HepG2 (cell line): ENCODE measurements around the gene PDCL3. TPM values are rescaled to one million over a fixed set of nuclear protein-coding genes. Genes with fewer than 3 reads are reported as not detected.

Experiments used
- BCL6 ChIP-seq: IDR thresholded peaks from 2 replicates; pipeline ENCODE4 v1.6.1; 2016; ENCODE audit warnings: missing genetic modification reagents, missing compliant biosample characterization
- NR3C1 ChIP-seq: sonication (generic); formaldehyde crosslinking; IDR thresholded peaks from 2 replicates; pipeline ENCODE4 v1.4.0; 2020; ENCODE audit warnings: missing genetic modification reagents
- PHF5A ChIP-seq: IDR thresholded peaks from one replicate; pipeline ENCODE4 v1.6.1; 2018; ENCODE audit warnings: low read depth, missing genetic modification reagents; ENCODE audit not compliant: unreplicated experiment
- PRPF4 ChIP-seq: fragments of 200-400 bp; formaldehyde crosslinking; IDR thresholded peaks from 2 replicates; pipeline ENCODE4 v1.6.1; 2016; ENCODE audit warnings: low read length, low read depth; ENCODE audit not compliant: poor library complexity, severe bottlenecking
- ZMYM4 ChIP-seq: sonication (generic); formaldehyde crosslinking; IDR thresholded peaks from 2 replicates; pipeline ENCODE4 v1.8.1; 2023; ENCODE audit warnings: mild to moderate bottlenecking, missing genetic modification reagents
- ZNF782 ChIP-seq: sonication (generic); formaldehyde crosslinking; IDR thresholded peaks from 2 replicates; pipeline ENCODE4 v1.4.0; 2020; ENCODE audit warnings: missing genetic modification reagents, mild to moderate bottlenecking, borderline replicate concordance
- ZNF891 ChIP-seq: sonication (generic); formaldehyde crosslinking; IDR thresholded peaks from 2 replicates; pipeline ENCODE4 v1.5.0; 2020; ENCODE audit warnings: mild to moderate bottlenecking, missing genetic modification reagents
- polyA plus RNA-seq, 8 experiments: library from polyadenylated mRNA; depleted of rRNA in 3 of 8; stranded (reverse) in 7 of 8; unstranded in 1 of 8; fragments of >200 nt; fragmentation: Illumina TruSeq in 4 of 8; extraction: Trizol in 4 of 8; gene quantifications; 2 replicates each; pipeline versions ENCODE4 v1.2.1 to v1.2.3, GENCODE V29; 2011 to 2016; ENCODE audit warnings: low read depth in 4 of 8, missing spikeins in 1 of 8, mixed read lengths in 1 of 8; ENCODE audit not compliant: insufficient read depth in 1 of 8
- total RNA-seq, 5 experiments: library from RNA; depleted of rRNA; stranded (reverse); fragments of >200 nt; fragmentation: Illumina TruSeq; extraction: Trizol; gene quantifications; 2 replicates each; pipeline ENCODE4 v1.2.3, GENCODE V29; 2016; ENCODE audit warnings: low read depth in 1 of 5
- TF ChIP-seq, protein P1 (sequence below): sonication (generic); formaldehyde crosslinking; IDR thresholded peaks from 2 replicates; pipeline ENCODE4 v1.9.0; 2021; ENCODE audit warnings: missing genetic modification reagents, borderline replicate concordance
- TF ChIP-seq, protein P2 (sequence below): sonication (generic); formaldehyde crosslinking; IDR thresholded peaks from 2 replicates; pipeline ENCODE4 v1.4.0; 2020; ENCODE audit warnings: missing genetic modification reagents

Gene PDCL3
- total and polyA plus RNA-seq, 2 of the 13 experiments (the other 11 are each of a cell fraction or from before 2014, with no cell fraction given) = 14.4 to 24.4 TPM

DNA sequence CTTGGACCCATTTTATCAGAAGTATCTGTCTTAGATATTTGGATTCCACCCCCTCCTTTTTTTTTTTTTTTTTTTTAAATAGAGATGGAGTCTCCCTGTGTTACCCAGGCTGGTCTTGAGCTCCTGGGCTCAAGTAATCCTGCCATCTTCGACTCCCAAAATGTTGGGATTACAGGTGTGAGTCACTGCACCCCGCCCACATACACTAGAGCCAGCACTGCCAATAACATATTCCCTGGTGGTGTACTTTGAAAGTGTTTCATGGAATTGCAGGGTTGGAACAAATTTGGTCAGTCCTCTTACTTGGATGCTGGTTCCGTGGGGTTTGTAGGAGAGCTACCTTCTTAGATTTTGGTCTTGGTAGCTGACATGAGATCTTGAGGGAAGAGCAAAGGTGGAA lies 15.0 kb downstream of the PDCL3 start (continued):
- TF ChIP-seq, protein P1, sequence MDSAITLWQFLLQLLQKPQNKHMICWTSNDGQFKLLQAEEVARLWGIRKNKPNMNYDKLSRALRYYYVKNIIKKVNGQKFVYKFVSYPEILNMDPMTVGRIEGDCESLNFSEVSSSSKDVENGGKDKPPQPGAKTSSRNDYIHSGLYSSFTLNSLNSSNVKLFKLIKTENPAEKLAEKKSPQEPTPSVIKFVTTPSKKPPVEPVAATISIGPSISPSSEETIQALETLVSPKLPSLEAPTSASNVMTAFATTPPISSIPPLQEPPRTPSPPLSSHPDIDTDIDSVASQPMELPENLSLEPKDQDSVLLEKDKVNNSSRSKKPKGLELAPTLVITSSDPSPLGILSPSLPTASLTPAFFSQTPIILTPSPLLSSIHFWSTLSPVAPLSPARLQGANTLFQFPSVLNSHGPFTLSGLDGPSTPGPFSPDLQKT (CRISPR knock-in tag) = no peak
- TF ChIP-seq ZNF782 (CRISPR knock-in tag) (no peak), BCL6 (CRISPR knock-in tag) (no peak), PRPF4 (no peak), NR3C1 (no peak), ZMYM4 (no peak), PHF5A (CRISPR knock-in tag) (no peak), ZNF891 (CRISPR knock-in tag) (no peak)
- TF ChIP-seq, protein P2, sequence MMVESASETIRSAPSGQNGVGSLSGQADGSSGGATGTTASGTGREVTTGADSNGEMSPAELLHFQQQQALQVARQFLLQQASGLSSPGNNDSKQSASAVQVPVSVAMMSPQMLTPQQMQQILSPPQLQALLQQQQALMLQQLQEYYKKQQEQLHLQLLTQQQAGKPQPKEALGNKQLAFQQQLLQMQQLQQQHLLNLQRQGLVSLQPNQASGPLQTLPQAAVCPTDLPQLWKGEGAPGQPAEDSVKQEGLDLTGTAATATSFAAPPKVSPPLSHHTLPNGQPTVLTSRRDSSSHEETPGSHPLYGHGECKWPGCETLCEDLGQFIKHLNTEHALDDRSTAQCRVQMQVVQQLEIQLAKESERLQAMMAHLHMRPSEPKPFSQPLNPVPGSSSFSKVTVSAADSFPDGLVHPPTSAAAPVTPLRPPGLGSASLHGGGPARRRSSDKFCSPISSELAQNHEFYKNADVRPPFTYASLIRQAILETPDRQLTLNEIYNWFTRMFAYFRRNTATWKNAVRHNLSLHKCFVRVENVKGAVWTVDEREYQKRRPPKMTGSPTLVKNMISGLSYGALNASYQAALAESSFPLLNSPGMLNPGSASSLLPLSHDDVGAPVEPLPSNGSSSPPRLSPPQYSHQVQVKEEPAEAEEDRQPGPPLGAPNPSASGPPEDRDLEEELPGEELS = no peak
- TF ChIP-seq, all 625 proteins: peak for 0
